HG03520 (cell line): ENCODE measurements around the gene CEP57.
"Not testable (repeated sequence)": the region's sequence is repeated elsewhere in the genome, so short reads cannot be mapped to it uniquely, and the experiment has no call there.

ENCODE experiments used
- ATAC-seq: cut with Tn5 transposase; IDR thresholded peaks from one replicate; pipeline ENCODE4 v1.9.1; 2021; ENCODE audit warnings: mild to moderate bottlenecking, moderate library complexity; ENCODE audit not compliant: unreplicated experiment

Gene CEP57

DNA sequence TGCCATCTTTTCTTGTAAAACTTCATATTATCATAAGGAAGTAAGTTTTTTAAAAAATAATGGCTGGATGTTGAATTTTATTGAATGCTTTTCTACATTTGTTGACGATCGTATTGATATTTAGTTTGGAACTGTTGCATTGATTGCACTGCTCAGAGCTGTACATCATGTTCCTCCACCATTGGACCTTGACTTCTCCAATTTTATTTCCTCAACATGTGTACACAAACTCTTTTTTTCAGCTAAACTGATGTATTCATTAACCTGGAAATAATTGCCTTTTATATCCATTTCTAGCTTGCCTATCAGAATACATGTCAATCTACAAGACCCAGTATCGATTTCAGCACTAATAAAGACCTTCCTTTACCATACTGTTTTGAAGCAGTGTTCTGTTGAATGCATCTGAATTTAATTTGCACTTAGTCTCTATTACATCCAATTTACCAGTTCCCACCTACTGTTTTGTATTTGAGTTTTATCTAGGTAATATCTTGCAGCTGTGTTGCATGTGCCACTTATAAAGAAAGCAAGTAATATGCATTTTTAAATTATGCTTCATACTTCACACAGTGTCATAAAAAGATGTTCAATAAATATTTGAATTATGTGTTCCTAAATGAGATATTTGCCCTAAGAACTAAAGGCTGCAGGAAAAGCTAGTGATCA is 5.5 kb downstream of the CEP57 start:
- ATAC-seq, result no peak

DNA sequence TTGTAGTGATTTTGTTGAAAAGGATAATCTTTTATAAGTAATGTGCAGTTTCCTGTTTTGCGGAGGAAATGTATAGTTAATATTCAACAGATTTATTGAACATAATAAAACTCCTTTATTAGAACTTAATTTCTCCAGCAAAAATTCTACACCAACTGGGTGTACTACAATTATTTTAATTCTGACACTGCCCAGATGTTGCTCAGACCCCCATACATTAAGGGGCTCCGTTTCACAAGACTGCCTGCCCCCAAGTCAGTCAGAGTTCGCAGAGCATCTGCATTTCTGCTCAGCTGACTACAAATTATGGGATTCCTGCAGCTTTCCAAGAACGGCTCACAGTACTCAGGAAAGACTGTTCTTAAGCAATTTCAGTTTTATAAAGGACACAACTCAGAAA is 6.2 kb downstream of the CEP57 start:
- no peak for ATAC-seq

DNA sequence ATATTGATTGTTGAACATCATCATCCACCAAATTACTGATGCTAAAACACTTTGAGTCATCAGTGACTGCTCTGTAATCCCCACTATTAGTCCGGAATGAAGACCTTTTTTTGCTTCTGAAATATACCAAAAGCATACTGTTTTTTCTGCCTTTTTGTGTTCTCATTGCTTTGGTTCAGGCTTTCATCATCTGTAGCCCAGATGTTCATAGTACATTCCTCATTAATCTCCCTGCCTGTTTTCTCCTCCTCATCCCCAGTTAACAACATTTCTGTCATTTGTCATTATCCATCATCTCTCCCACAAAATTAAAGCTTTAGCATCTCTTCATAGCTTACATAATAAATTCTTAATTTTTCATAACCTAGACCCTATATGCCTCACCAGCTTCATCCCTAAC is 9.2 kb downstream of the CEP57 start:
- ATAC-seq, result no peak

DNA sequence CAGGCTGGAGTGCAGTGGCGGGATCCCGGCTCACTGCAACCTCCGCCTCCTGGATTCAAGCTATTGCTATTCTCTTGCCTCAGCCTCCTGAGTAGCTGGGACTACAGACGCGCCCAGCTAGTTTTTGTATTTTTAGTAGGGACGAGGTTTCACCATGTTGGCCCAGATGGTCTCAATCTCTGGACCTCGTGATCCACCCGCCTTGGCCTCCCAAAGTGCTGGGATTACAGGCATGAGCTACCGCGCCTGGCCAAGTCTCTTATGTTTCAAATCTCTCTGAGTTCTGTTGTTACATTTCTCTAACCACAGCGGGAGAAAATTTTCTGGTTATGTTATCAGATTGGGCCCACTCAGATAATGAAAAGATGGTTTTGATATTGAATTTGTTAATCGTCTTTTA is 10.1 kb downstream of the CEP57 start:
- no peak for ATAC-seq

DNA sequence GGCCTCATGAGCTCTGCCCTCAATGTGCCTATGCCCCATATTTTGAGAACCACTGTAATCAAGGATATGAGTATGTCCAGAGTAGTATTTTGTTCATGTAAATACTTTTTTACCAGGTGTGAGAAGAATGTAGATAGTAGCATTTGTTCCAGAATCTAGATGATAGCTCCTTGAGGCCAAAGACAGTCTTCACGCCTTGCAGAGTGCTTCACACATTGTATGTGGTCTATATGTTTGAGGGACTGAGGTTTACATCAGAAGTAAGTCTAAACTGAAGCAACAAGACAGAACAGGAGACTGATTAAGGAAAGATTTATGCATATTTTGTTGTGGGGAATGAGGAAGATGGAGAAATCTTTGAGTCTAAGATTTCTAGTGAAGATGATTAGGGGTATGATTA is 12.5 kb downstream of the CEP57 start:
- ATAC-seq, result no peak

DNA sequence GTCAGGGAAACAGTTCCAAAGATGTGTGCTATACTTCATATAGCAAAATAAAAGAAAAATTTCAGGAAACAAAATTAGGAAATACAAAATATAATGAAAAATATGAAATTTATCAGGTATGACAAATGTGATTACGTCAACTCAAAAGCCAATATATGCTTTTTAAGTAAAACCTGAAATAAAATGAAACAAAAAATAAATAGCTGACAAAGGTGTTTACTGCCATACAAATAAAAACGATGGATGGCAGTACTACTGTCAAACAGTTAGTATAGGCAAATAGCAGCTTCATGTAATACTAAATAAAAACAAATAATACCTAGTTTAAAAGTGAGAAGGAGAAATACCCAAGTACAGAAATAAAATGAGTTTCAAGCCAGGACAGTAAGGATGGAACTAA is 13.7 kb downstream of the CEP57 start:
- no peak for ATAC-seq

DNA sequence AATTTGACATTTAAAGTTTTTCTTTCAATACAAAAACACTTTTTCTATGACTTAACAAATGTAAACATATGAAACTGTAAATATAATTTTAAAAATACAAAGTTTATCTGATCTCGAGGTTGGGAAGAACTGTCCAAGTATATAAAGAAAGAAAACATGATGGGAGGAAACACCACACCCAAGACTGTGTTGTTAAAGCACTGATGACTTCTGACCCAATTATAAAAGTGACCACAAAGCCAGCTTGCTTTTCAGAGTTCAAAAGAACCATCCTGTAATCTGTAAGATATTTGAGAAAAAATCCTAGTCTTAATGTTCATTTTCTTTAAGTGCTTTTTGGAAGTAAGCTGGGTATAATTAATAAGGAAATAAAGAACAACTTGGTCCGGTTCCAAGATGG is 15.6 kb downstream of the CEP57 start:
- ATAC-seq, result no peak

DNA sequence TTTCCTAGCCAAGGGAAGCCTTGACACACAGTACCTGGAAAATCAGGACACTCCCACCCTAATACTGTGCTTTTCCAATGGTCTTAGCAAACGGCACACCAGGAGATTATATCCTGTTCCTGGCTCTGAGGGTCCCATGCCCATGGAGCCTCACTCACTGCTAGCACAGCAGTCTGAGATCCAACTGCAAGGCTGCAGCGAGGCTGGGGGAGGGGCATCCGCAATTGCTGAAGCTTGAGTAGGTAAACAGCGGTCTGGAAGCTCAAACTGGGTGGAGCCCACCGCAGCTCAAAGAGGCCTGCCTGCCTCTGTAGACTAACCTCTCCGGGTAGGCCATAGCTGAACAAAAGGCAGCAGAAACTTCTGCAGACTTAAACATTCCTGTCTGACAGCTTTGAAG is 16.2 kb downstream of the CEP57 start:
- ATAC-seq, result not testable (repeated sequence)

DNA sequence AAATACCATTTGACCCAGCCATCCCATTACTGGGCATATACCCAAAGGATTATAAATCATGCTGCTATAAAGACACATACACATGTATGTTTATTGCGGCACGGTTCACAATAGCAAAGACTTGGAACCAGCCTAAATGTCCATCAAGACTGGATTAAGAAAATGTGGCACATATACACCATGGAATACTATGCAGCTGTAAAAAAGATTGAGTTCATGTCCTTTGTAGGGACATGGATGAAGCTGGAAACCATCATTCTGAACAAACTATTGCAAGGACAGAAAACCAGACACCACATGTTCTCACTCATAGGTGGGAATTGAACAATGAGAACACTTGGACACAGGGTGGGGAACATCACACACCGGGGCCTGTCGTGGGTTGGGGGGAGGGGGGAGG is 20.8 kb downstream of the CEP57 start:
- not testable (repeated sequence) for ATAC-seq

DNA sequence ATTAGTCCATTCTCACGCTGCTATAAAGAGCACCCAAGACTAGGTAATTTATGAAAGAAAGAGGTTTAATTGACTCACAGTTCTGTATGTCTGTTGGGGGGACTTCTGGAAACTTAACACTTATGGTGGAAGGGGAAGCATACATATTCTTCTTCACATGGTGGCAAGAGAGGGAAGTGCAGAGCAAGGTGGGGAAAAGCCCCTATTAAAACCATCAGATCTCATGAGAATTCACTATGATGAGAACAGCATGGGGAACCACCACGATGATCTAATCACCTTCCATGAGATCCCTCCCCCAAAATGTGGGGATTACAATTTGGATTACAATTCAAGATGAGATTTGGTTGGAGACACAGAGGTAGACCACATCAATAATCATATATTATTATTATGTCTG is 25.7 kb downstream of the CEP57 start:
- ATAC-seq, result no peak

DNA sequence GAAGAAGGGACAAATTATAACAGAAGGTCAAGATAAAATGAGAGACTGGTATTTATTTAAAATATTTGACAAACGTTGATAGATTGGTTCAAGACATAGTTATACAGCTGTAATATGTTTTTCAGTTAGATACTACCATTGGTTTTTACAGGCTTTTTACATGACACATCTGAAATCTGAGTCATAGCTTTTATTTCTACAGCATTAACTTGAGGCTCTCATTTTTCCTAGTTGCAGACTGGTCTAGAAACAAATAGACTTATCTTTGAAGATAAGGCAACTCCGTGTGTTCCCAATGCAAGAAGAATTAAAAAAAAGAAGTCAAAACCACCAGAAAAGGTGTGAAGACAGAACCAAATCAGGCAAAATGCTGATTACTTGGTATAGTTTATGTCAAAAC is 31.3 kb downstream of the CEP57 start:
- ATAC-seq, result no peak

DNA sequence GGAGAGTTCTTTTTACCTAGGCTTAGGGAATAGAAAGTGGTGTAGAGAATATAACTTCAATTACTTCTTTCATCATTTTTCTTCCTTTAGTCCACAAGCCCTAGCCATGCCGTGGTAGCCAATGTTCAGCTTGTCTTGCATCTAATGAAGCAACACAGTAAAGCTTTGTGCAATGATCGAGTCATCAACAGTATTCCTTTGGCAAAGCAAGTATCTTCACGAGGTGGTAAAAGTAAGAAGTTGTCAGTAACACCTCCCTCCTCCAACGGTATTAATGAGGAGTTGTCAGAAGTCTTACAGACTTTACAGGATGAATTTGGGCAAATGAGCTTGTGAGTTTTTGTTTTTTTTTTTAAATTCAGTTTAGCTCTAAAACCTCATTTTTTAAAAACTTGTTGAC is 37.4 kb downstream of the CEP57 start:
- ATAC-seq, result no peak

DNA sequence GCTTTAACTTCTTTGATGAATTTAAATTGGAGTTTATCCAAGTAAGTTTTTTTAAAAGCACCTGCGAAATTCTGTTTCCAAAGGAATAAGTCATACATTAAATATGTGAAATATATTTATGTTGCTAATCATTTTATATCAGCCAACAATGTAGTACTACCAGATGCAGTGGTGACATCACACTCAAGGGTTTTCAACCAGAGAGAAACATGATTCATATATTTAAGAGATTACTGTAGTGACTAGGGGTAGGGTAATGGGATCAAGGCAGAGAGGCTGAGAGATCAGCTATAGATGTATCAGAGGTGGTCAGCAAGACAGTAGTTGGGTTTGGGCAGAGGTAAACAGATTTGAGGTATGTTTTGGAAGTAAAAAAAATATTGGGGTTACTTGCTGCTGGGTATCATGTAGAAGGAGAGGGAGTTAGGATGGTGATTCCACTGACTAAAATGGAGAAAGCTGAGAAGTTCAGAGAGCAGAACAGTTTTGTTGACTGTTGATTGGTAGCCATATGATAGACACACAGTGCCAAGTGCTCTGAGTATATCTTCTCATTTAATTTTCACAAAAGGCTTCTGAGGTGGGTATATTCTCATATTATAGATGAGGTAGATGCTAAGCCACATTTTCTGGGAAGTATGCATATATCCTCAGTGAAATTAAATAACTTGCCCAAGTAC is 39.4 kb downstream of the CEP57 start:
- ATAC-seq, result no peak

DNA sequence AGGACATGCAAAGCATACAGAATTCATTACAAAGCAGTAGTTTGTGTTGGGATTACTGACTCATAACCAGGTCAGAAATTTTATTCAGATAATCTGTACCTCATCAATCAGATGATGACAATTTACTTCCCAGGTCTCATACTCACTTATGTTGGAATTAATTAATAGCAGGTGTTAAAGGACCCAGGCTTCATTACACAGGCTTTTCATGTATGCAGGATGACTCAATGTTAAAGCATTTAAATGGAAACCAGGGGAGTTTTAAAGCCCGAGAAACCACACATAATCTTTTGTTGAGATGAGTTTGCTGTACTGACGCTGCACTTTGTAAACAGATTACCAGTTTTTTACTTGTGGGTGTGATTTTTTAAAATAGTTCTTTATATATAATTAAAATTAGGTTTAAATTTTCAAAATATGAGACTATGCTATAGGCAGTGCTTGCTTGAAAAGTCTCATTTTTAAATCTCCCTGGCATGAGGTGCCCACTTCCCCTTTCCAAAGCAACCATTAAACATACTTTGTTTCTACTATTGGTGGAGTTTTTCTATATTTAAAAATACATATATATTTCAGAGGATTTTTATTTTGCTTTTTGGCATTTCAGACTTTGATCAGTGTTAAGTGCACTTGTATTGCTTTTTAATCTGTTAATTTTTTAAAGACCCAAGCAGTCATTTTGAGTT is 41.0 kb downstream of the CEP57 start:
- ATAC-seq, result no peak

DNA sequence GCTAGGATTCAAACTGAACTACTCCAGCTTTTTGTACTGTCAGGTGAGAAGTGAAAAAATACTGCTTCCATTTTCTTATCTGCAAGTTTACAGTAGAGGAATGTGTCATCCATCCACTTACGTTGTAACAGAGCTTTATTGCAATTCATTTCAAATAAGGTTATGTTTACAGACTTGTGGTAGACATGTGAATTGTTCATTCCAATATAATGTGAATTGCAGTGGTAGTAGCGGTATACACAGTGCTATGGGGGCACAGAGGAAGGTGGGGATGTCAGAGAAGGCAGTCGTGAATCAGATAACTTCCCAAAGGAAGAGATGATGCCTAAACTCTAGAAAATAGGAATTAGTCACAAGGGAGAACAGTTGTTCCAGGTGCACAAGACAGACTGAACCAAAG is 42.5 kb downstream of the CEP57 start:
- ATAC-seq, result no peak

DNA sequence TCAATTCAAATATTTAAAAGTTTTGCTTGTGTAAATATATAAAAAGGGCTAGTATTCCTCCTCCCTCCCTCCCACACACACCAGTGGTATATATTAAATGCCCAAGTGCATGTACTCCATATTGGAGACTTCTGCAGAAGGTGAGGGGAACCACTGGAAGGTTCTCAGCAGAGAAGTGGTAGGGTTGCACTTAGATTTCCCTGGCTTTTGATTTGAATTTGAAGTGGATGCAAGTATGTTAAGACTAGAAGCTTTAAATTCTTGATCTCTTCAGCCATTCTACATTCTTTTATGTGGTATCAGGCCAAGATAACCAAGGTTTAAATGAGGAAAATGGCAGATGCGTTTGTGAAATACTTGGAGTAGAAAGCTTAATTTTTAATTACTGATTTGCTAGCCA is 43.1 kb downstream of the CEP57 start:
- ATAC-seq, result no peak

DNA sequence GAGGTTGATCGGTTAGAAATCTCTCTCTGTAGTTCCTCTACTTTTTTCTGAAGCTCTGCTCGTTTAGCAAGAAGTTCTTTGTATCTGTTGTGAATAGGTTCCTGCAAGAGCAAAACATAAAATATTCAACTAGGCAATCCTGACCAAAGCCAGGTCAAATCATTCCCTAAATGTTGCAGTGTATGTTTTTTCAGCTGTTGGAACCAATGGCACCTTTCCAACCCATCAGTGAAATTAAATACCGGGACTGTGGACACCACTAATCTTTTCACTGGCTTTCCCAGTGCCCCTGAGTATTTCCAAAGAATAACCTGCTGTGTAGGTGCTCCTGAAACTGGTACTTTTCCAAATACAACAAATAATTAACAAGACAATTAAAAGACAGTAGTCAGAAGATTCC is 45.1 kb downstream of the CEP57 start:
- no peak for ATAC-seq

DNA sequence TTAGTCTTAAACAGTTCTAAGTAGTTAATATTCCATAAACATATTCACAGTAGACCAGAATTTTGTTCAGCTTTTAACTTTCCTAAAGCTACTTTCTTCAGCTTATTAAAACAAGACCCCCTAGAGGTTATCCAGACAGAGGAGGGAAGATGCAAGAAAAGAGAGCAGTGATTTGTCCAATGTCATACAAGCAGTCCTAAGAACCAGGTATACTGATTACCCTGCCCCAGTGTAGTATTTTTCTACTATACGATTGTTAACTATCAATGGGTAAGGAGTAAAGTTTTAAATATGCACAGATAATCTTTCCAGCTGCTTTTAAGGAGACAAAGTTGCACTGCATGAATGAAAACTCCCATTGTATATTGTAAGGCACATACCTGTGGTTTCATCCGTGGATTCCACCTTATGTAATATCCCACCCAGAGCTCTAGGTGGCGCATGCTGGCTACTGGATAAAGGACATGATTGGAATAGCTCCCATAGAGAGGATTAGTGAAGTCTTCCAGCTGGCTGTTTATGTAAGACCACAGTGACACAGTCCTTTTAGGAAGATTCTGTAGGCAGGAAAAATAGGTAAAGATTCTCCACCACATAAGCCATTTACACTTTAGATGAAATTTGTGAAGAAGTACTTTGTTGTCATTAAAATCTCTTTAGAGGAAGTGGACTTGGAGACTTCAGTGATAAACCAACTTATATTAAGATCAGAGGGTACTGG is 45.6 kb downstream of the CEP57 start:
- ATAC-seq, result peak; percentile 88

DNA sequence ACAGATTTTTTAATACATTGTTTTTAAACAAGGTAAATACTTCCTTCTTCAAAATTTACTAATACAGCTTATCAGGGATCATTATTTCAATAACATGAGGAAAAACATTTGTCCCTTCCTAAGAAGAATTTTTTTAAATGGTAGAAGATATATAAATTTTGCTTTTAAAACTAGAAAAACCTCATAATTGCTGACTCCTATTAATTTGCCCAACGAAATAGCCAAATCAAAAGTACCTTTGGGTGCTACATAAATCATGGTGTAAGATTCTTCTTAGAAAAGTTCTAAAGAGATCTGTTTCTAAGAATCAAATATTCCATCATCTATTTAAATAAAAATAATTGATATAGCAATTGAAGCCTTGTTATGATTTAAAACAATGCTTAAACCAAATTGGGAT is 54.9 kb downstream of the CEP57 start:
- ATAC-seq, result no peak

DNA sequence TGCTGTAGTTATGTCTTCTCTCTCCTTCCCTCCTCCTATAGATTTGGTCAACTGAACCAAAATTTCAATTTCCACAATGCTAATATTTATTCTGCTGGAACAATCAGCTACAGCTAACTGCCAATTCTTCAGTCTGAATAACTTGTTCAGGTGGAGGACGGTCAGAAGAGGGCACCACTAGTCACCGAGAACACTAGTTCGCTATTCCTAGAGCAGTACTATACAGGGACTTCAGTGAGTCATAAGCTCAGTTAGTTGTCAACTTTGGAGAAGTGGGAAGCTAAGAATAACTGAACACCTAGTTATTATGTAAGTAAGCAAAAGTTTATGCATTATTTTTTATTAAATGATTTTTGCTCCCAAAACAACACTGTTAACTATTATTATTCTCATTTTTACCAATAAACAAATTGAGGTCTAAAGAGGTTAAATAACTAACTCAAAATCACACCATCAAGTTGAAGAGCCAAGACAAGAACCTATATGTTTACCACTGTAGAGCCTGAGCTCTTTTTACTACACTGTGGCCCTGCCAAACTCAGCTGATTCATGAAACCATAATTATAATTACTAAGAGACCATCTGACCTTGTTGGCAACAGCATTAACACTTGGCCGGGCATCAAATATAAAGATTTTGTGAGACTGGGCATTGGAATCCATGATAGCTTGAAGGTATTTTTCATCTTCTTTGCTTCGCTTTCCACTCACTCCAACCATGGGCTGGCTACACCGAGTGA is 59.0 kb downstream of the CEP57 start:
- ATAC-seq, result no peak

DNA sequence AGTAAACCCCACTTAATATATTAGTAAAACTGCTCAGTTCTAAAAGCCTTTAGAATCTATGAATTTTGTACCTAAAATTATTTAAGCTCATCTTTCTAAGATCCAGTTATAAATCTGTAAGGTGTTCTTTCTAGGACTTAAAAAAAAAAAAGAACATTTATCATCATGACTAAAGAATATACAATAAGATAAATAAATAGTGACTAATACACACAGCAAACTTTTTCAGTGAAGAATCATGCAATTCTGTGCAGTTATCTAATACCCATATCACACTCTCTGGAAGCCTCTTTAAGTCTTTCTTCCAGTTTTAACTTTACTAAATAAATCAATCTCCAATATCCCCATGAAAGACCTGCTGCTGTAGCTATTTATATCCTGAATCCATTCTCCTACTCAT is 59.8 kb downstream of the CEP57 start:
- ATAC-seq, result no peak
